ENCODE measurements around the gene IGLL1.
A peak's percentile ranks its signal among the peaks of the same experiment; 100 is the strongest.

The IGLL1 gene

GRCh38 chr22:23571486-23571885 is 8.6 kb downstream of the IGLL1 start:
- no peak overlapping the region for H3K4me3 ChIP-seq (ENCODE audit: extremely low read depth, insufficient read depth, low read length, poor library complexity, severe bottlenecking)
- H3K9me3 ChIP-seq (ENCODE audit: control insufficient read depth, low read length): no peaks in the 10 kb centered on the region
- no peaks in the 10 kb centered on the region for H3K36me3 ChIP-seq (ENCODE audit: control insufficient read depth, insufficient read depth, low read length)
- peaks cover 6% of the 10 kb centered on the region for H3K4me1 ChIP-seq (ENCODE audit: control insufficient read depth, insufficient read depth, low read length, poor library complexity, severe bottlenecking)
- no peak overlapping the region for H3K27ac ChIP-seq (ENCODE audit: low read depth, low read length, severe bottlenecking)
- 81 to 84% methylated on average over 3 to 4 of the region's 4 CpGs for WGBS, 2 experiments (ENCODE audit: insufficient coverage in 2 of 2)

GRCh38 chr22:23570681-23571080 is 9.4 kb downstream of the IGLL1 start:
- no peaks in the 10 kb centered on the region for H3K9me3 ChIP-seq (ENCODE audit: control insufficient read depth, low read length)
- H3K4me3 ChIP-seq (ENCODE audit: extremely low read depth, insufficient read depth, low read length, poor library complexity, severe bottlenecking): no peak overlapping the region
- H3K27ac ChIP-seq (ENCODE audit: low read depth, low read length, severe bottlenecking): no peak overlapping the region
- WGBS, 2 experiments (ENCODE audit: insufficient coverage in 2 of 2): 95 to 97% methylated on average over 8 of the region's 8 CpGs
- H3K36me3 ChIP-seq (ENCODE audit: control insufficient read depth, insufficient read depth, low read length): no peaks in the 10 kb centered on the region
- peaks cover 10% of the 10 kb centered on the region for H3K4me1 ChIP-seq (ENCODE audit: control insufficient read depth, insufficient read depth, low read length, poor library complexity, severe bottlenecking)

- H3K36me3 ChIP-seq (ENCODE audit: control insufficient read depth, insufficient read depth, low read length): no peaks in the 10 kb centered on the region
- 94 to 95% methylated on average over 10 of the region's 10 CpGs for WGBS, 2 experiments (ENCODE audit: insufficient coverage in 2 of 2)
- H3K9me3 ChIP-seq (ENCODE audit: control insufficient read depth, low read length): no peaks in the 10 kb centered on the region
- no peak overlapping the region for H3K4me3 ChIP-seq (ENCODE audit: extremely low read depth, insufficient read depth, low read length, poor library complexity, severe bottlenecking)
- H3K27ac ChIP-seq (ENCODE audit: low read depth, low read length, severe bottlenecking): no peak overlapping the region
- peaks cover 10% of the 10 kb centered on the region for H3K4me1 ChIP-seq (ENCODE audit: control insufficient read depth, insufficient read depth, low read length, poor library complexity, severe bottlenecking)
Measured at GRCh38 chr22:23569716-23570115, 10.4 kb downstream of the IGLL1 start.

GRCh38 chr22:23569291-23569690 is 10.8 kb downstream of the IGLL1 start:
- H3K4me1 ChIP-seq (ENCODE audit: control insufficient read depth, insufficient read depth, low read length, poor library complexity, severe bottlenecking): peaks cover 10% of the 10 kb centered on the region
- H3K9me3 ChIP-seq (ENCODE audit: control insufficient read depth, low read length): no peaks in the 10 kb centered on the region
- no peaks in the 10 kb centered on the region for H3K36me3 ChIP-seq (ENCODE audit: control insufficient read depth, insufficient read depth, low read length)
- H3K4me3 ChIP-seq (ENCODE audit: extremely low read depth, insufficient read depth, low read length, poor library complexity, severe bottlenecking): no peak overlapping the region
- 93 to 95% methylated on average over 8 of the region's 8 CpGs for WGBS, 2 experiments (ENCODE audit: insufficient coverage in 2 of 2)
- no peak overlapping the region for H3K27ac ChIP-seq (ENCODE audit: low read depth, low read length, severe bottlenecking)

- Histone ChIP-seq H3K4me1 (ENCODE audit: control insufficient read depth, insufficient read depth, low read length, poor library complexity, severe bottlenecking) (peaks cover 10% of the 10 kb centered on the region), H3K4me3 (ENCODE audit: extremely low read depth, insufficient read depth, low read length, poor library complexity, severe bottlenecking) (peak overlapping the region; percentile 51), H3K36me3 (ENCODE audit: control insufficient read depth, insufficient read depth, low read length) (no peaks in the 10 kb centered on the region), H3K27ac (ENCODE audit: low read depth, low read length, severe bottlenecking) (no peak overlapping the region), H3K9me3 (ENCODE audit: control insufficient read depth, low read length) (no peaks in the 10 kb centered on the region)
- WGBS, 2 experiments (ENCODE audit: insufficient coverage in 2 of 2): 63 to 85% methylated on average over 19 to 28 of the region's 37 CpGs
Measured at GRCh38 chr22:23566705-23567475, 13.2 kb downstream of the IGLL1 start.

- 0 to 2% methylated on average over 19 to 46 of the region's 73 CpGs for WGBS, 2 experiments (ENCODE audit: insufficient coverage in 2 of 2)
- Histone ChIP-seq H3K27ac (ENCODE audit: low read depth, low read length, severe bottlenecking) (no peak overlapping the region), H3K9me3 (ENCODE audit: control insufficient read depth, low read length) (no peaks in the 10 kb centered on the region), H3K4me3 (ENCODE audit: extremely low read depth, insufficient read depth, low read length, poor library complexity, severe bottlenecking) (peak overlapping the region; percentile 51), H3K4me1 (ENCODE audit: control insufficient read depth, insufficient read depth, low read length, poor library complexity, severe bottlenecking) (peaks cover 10% of the 10 kb centered on the region), H3K36me3 (ENCODE audit: control insufficient read depth, insufficient read depth, low read length) (no peaks in the 10 kb centered on the region)
Measured at GRCh38 chr22:23565915-23566704, 14.0 kb downstream of the IGLL1 start.

GRCh38 chr22:23565305-23565914 is 14.7 kb downstream of the IGLL1 start:
- no peak overlapping the region for H3K27ac ChIP-seq (ENCODE audit: low read depth, low read length, severe bottlenecking)
- peak overlapping the region; percentile 51 for H3K4me3 ChIP-seq (ENCODE audit: extremely low read depth, insufficient read depth, low read length, poor library complexity, severe bottlenecking)
- peaks cover 10% of the 10 kb centered on the region for H3K4me1 ChIP-seq (ENCODE audit: control insufficient read depth, insufficient read depth, low read length, poor library complexity, severe bottlenecking)
- no peaks in the 10 kb centered on the region for H3K9me3 ChIP-seq (ENCODE audit: control insufficient read depth, low read length)
- 0 to 5% methylated on average over 3 to 10 of the region's 11 CpGs for WGBS, 2 experiments (ENCODE audit: insufficient coverage in 2 of 2)
- H3K36me3 ChIP-seq (ENCODE audit: control insufficient read depth, insufficient read depth, low read length): no peaks in the 10 kb centered on the region

GRCh38 chr22:23564276-23564675 is 15.8 kb downstream of the IGLL1 start:
- no peaks in the 10 kb centered on the region for H3K9me3 ChIP-seq (ENCODE audit: control insufficient read depth, low read length)
- H3K4me1 ChIP-seq (ENCODE audit: control insufficient read depth, insufficient read depth, low read length, poor library complexity, severe bottlenecking): peaks cover 10% of the 10 kb centered on the region
- no peak overlapping the region for H3K4me3 ChIP-seq (ENCODE audit: extremely low read depth, insufficient read depth, low read length, poor library complexity, severe bottlenecking)
- H3K36me3 ChIP-seq (ENCODE audit: control insufficient read depth, insufficient read depth, low read length): no peaks in the 10 kb centered on the region
- WGBS, 2 experiments (ENCODE audit: insufficient coverage in 2 of 2): 90 to 94% methylated on average over 6 to 7 of the region's 7 CpGs
- H3K27ac ChIP-seq (ENCODE audit: low read depth, low read length, severe bottlenecking): no peak overlapping the region

- Histone ChIP-seq H3K4me3 (ENCODE audit: extremely low read depth, insufficient read depth, low read length, poor library complexity, severe bottlenecking) (no peak overlapping the region), H3K4me1 (ENCODE audit: control insufficient read depth, insufficient read depth, low read length, poor library complexity, severe bottlenecking) (peaks cover 6% of the 10 kb centered on the region), H3K9me3 (ENCODE audit: control insufficient read depth, low read length) (no peaks in the 10 kb centered on the region), H3K27ac (ENCODE audit: low read depth, low read length, severe bottlenecking) (no peak overlapping the region), H3K36me3 (ENCODE audit: control insufficient read depth, insufficient read depth, low read length) (no peaks in the 10 kb centered on the region)
- 92 to 97% methylated on average over 8 to 9 of the region's 9 CpGs for WGBS, 2 experiments (ENCODE audit: insufficient coverage in 2 of 2)
Measured at GRCh38 chr22:23563111-23563510, 17.0 kb downstream of the IGLL1 start.

GRCh38 chr22:23562186-23562585 is 17.9 kb downstream of the IGLL1 start:
- Histone ChIP-seq H3K36me3 (ENCODE audit: control insufficient read depth, insufficient read depth, low read length) (no peaks in the 10 kb centered on the region), H3K4me1 (ENCODE audit: control insufficient read depth, insufficient read depth, low read length, poor library complexity, severe bottlenecking) (peaks cover 5% of the 10 kb centered on the region), H3K27ac (ENCODE audit: low read depth, low read length, severe bottlenecking) (no peak overlapping the region), H3K4me3 (ENCODE audit: extremely low read depth, insufficient read depth, low read length, poor library complexity, severe bottlenecking) (no peak overlapping the region), H3K9me3 (ENCODE audit: control insufficient read depth, low read length) (no peaks in the 10 kb centered on the region)
- 87 to 96% methylated on average over 4 of the region's 4 CpGs for WGBS, 2 experiments (ENCODE audit: insufficient coverage in 2 of 2)
